ENCODE measurements around the gene PLXNA2.

- TF ChIP-seq POU2F2 (IDR thresholded peaks at IDR 0.05; ENCODE audit: low read depth, low read length) (no peak), POLR2A (IDR thresholded peaks at IDR 0.05; ENCODE audit: low read depth, low read length) (no peak), SPI1 (IDR thresholded peaks at IDR 0.05; ENCODE audit: low read depth, low read length) (no peak), POLR2AphosphoS5 (IDR thresholded peaks at IDR 0.05; ENCODE audit: low read depth, low read length) (no peak)
These were observed 84.5 kb downstream of the PLXNA2 start for GRCh38 chr1:208159555-208160258.

Measured in GM12891 (cell line).